ENCODE measurements around the gene RNF151. TPM values are rescaled to one million over a fixed set of nuclear protein-coding genes. Genes with fewer than 3 reads are reported as not detected.
"Not testable (repeated sequence)": the region's sequence is repeated elsewhere in the genome, so short reads cannot be mapped to it uniquely, and the experiment has no call there.

RNF151 gene
- total and polyA plus RNA-seq, 2 donors (not counting 1 experiment from before 2014, with no cell fraction given) = not detected

DNA sequence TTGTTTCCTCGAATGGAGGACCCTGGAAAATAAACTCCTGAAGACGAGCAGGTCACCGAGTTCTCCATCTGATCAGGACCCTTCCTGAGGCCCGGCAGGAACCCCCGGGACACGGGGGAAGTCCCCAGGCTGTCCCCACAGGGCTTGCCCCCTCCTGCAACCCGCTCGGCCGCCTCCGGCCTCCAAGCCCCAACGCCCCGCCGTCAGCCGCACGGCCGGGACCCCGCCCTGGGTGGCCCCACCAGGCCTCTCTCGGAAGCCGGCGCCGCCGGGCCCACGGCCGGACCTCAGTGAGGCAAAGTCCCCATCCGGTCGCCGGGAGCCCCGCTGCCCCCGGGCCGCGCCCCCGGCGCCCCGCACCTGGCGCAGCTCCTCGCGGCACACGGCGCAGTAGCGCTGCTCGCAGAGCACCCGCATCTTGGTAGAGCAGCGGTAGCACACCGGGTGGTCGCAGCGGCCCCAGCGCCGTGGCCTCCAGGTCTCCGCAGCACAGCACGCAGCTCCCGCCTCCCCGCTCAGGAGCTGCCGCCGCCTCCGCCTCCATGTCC is 42.6 kb downstream of the RNF151 start:
- Histone ChIP-seq H4K20me1 (ENCODE audit: control insufficient read depth, extremely low read depth, insufficient read depth, low read length) (no peaks in the 10 kb centered on the region), H3K4me3 (replicated peaks in 1 of 4; ENCODE audit: control extremely low read depth in 1 of 4, insufficient read depth in 1 of 4, low read depth in 3 of 4, low read length in 4 of 4) (peak overlapping the region; percentile 58 to 82 (median 71)), H3K9ac (ENCODE audit: insufficient read depth, low read length) (peak overlapping the region; percentile 97), H3K27me3 (ENCODE audit: control insufficient read depth, insufficient read depth, low read length) (no peaks in the 10 kb centered on the region), H3K27ac (ENCODE audit: insufficient read depth, low read length) (peak overlapping the region; percentile 85), H3K9me3 (ENCODE audit: control insufficient read depth, insufficient read depth, low read depth, low read length) (no peaks in the 10 kb centered on the region), H3K79me2 (ENCODE audit: control insufficient read depth, insufficient read depth, low read length) (peaks cover 56% of the 10 kb centered on the region), H3K36me3 (ENCODE audit: control insufficient read depth, insufficient read depth, low read length) (peaks cover 7% of the 10 kb centered on the region), H3K4me1 (ENCODE audit: control insufficient read depth, extremely low read depth, insufficient read depth, low read length) (peaks cover 20% of the 10 kb centered on the region), H2AFZ (ENCODE audit: low read length) (no peak overlapping the region), H3K4me2 (ENCODE audit: extremely low read depth, insufficient read depth, low read length) (peak overlapping the region; percentile 95)
- TF ChIP-seq, protein P1, sequence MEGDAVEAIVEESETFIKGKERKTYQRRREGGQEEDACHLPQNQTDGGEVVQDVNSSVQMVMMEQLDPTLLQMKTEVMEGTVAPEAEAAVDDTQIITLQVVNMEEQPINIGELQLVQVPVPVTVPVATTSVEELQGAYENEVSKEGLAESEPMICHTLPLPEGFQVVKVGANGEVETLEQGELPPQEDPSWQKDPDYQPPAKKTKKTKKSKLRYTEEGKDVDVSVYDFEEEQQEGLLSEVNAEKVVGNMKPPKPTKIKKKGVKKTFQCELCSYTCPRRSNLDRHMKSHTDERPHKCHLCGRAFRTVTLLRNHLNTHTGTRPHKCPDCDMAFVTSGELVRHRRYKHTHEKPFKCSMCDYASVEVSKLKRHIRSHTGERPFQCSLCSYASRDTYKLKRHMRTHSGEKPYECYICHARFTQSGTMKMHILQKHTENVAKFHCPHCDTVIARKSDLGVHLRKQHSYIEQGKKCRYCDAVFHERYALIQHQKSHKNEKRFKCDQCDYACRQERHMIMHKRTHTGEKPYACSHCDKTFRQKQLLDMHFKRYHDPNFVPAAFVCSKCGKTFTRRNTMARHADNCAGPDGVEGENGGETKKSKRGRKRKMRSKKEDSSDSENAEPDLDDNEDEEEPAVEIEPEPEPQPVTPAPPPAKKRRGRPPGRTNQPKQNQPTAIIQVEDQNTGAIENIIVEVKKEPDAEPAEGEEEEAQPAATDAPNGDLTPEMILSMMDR (conservative IDR thresholded peaks at IDR 0.05 in 1 of 2, IDR thresholded peaks at IDR 0.05 in 1 of 2; ENCODE audit: low read depth in 1 of 2, low read length in 2 of 2) = no peak
- TF ChIP-seq EZH2 (IDR thresholded peaks at IDR 0.05; ENCODE audit: low read length, missing control alignments) = no peak
- DNase-seq (ENCODE audit: low read depth in 2 of 2) = no peak

DNA sequence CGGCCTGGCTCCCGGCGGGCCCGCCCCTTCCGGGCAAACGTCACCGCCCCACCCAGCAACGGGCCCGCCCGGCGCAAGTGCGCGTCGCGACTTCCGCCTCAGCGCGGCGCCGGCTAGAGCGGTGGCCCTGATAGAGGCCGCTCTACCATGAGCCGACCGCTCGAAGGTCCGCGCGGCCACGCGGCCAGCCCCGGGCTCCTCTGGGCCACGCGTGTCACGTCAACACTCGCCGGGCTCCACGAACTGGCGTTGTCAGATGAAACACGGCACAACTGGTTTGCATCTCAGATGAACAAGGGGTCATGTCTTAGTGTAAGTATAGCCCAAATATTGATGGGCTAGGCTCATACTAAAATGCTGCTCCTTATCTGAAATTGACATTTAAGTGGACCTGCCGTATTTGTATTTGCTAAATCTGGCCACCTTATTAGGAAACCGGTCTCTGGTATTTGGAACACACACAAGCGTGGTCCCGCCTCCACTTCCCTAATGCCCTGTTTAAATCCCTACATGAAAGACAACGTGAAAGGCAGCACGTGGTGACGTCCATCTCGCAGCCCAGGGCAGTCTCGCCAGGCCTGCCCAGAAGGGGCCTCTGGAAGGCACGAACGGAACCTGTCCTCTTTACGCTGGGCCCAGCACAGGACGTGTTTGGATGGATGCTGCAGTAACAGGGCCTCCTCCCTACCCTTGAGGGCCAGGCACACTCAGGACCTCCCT is 43.3 kb downstream of the RNF151 start, which contains the start of gene ZNF598:
Gene ZNF598 (minus strand): TSS at position 31 of the 720 bp plus-strand sequence.
- H3K4me1 ChIP-seq (ENCODE audit: control insufficient read depth, extremely low read depth, insufficient read depth, low read length) = peaks cover 16% of the 10 kb centered on the region
- no peaks in the 10 kb centered on the region for H4K20me1 ChIP-seq (ENCODE audit: control insufficient read depth, extremely low read depth, insufficient read depth, low read length)
- TF ChIP-seq, protein P1 (conservative IDR thresholded peaks at IDR 0.05 in 1 of 2, IDR thresholded peaks at IDR 0.05 in 1 of 2; ENCODE audit: low read depth in 1 of 2, low read length in 2 of 2) = no peak
- no peak for TF ChIP-seq EZH2 (IDR thresholded peaks at IDR 0.05; ENCODE audit: low read length, missing control alignments)
- peaks cover 3% of the 10 kb centered on the region for H3K36me3 ChIP-seq (ENCODE audit: control insufficient read depth, insufficient read depth, low read length)
- no peaks in the 10 kb centered on the region for H3K9me3 ChIP-seq (ENCODE audit: control insufficient read depth, insufficient read depth, low read depth, low read length)
- peak within 1 kb of the TSS; percentile 8 for H2AFZ ChIP-seq (ENCODE audit: low read length)
- H3K27ac ChIP-seq (ENCODE audit: insufficient read depth, low read length) = peak within 1 kb of the TSS; percentile 86
- H3K9ac ChIP-seq (ENCODE audit: insufficient read depth, low read length) = peak within 1 kb of the TSS; percentile 97
- no peaks in the 10 kb centered on the region for H3K27me3 ChIP-seq (ENCODE audit: control insufficient read depth, insufficient read depth, low read length)
- peak; percentile 85 to 88 for DNase-seq (ENCODE audit: low read depth in 2 of 2)
- H3K4me3 ChIP-seq (replicated peaks in 1 of 4; ENCODE audit: control extremely low read depth in 1 of 4, insufficient read depth in 1 of 4, low read depth in 3 of 4, low read length in 4 of 4) = peak within 1 kb of the TSS; percentile 63 to 88 (median 80)
- H3K79me2 ChIP-seq (ENCODE audit: control insufficient read depth, insufficient read depth, low read length) = peaks cover 49% of the 10 kb centered on the region
- peak within 1 kb of the TSS; percentile 95 for H3K4me2 ChIP-seq (ENCODE audit: extremely low read depth, insufficient read depth, low read length)

DNA sequence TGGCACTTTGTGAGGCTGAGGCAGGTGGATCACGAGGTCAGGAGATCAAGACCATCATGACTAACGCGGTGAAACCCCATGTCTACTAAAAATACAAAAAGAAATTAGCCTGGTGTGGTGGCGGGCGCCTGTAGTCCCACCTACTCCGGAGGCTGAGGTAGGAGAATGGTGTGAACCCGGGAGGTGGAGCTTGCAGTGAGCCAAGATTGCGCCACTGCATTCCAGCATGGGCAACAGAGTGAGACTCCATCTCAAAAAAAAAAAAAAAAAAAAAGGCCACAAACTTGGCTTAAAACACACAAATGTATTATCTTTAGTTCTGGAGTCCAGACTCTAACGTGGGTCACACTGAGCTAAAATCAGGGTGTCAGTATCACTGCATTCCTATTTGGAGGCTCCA is 45.1 kb downstream of the RNF151 start:
- not testable (repeated sequence) for H3K27ac ChIP-seq (ENCODE audit: insufficient read depth, low read length); H3K36me3 ChIP-seq (ENCODE audit: control insufficient read depth, insufficient read depth, low read length); H2AFZ ChIP-seq (ENCODE audit: low read length); H3K27me3 ChIP-seq (ENCODE audit: control insufficient read depth, insufficient read depth, low read length); H3K9me3 ChIP-seq (ENCODE audit: control insufficient read depth, insufficient read depth, low read depth, low read length); H4K20me1 ChIP-seq (ENCODE audit: control insufficient read depth, extremely low read depth, insufficient read depth, low read length); H3K9ac ChIP-seq (ENCODE audit: insufficient read depth, low read length); H3K4me3 ChIP-seq (replicated peaks in 1 of 4; ENCODE audit: control extremely low read depth in 1 of 4, insufficient read depth in 1 of 4, low read depth in 3 of 4, low read length in 4 of 4); DNase-seq (ENCODE audit: low read depth in 2 of 2); H3K4me2 ChIP-seq (ENCODE audit: extremely low read depth, insufficient read depth, low read length)
- H3K79me2 ChIP-seq (ENCODE audit: control insufficient read depth, insufficient read depth, low read length) = peaks cover 31% of the 10 kb centered on the region
- H3K4me1 ChIP-seq (ENCODE audit: control insufficient read depth, extremely low read depth, insufficient read depth, low read length) = peaks cover 17% of the 10 kb centered on the region
